Renal cortex interstitium (tissue), 11 donors: ENCODE results near the gene NUP214. TPM values are rescaled to one million over a fixed set of nuclear protein-coding genes. Genes with fewer than 3 reads are reported as not detected.
A peak's percentile ranks its signal among the peaks of the same experiment; 100 is the strongest.
"Not testable (repeated sequence)": the region's sequence is repeated elsewhere in the genome, so short reads cannot be mapped to it uniquely, and the experiment has no call there.

Experiments
- DNase-seq, 11 donors: peaks; one replicate each; pipeline ENCODE4 v3.0.0-alpha.2; 2013; ENCODE audit warnings: low read depth in 9 of 11, low spot score in 4 of 11; ENCODE audit errors: extremely low read depth in 1 of 11
- polyA plus RNA-seq, 3 donors: library from polyadenylated mRNA; unstranded; fragments of 120-200 nt; gene quantifications; one replicate each; pipeline ENCODE4 v1.2.1, GENCODE V29; 2013; ENCODE audit not compliant: insufficient read length in 3 of 3

The NUP214 gene
- polyA plus RNA-seq, 3 donors = 49.3 to 68.7 (median 52.6) TPM

DNA sequence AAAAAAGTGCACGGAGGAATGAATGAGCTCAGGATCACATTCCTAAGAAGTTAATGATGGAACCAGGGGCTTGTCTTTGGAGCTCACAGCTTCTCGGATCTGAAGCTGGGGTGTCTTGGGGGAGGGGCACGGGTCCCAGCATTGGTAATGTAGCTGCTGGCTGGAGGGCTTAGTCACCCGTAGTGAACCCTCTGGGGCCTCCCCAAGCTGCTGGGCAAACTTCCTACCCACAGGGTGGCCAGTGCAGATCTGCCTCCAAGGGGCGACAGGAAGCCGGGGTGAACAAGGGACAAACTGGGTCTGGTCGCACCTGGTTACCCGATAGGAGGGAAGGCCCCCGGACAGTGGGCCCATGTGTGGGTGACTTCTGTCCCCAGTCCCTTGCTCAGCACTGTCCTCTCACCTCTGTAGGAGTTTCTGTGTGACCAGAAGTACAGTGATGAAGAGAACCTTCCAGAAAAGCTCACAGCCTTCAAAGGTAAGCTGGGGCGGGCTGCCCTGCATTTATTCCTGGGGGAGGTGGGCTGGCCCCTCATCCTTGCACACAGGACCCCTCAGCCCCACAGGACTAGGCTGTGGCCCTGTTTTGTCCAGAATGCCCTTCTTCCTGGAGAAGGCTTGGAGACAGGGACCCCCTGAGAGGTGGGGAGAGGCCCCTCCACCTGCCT is 14.1 kb upstream of the NUP214 start:
- peak in 1 of 11 donors; percentile 71 for DNase-seq

DNA sequence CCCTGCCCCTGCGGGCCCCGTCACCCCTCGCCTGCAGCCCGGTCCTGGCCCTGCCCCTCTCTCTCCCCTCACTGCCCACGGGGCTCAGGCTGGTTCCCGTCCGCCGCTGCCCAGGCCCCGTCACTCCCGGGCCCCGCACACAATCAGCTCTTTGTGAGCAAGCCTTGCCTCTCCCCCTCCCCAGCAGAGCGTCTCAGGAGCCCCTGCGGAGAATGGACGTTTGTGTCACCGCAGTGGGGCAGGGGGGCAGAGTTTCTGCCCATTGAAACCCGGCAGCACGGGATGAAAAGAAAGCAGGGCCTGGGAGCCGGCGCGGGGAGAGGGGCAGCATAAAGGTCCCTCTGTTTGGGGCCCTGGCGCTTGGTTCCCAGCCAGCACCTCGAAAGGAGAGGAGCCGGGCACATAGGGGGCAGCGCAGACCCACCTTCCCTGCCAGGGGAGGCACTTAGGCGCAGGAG is 13.5 kb upstream of the NUP214 start:
- no peak for DNase-seq

DNA sequence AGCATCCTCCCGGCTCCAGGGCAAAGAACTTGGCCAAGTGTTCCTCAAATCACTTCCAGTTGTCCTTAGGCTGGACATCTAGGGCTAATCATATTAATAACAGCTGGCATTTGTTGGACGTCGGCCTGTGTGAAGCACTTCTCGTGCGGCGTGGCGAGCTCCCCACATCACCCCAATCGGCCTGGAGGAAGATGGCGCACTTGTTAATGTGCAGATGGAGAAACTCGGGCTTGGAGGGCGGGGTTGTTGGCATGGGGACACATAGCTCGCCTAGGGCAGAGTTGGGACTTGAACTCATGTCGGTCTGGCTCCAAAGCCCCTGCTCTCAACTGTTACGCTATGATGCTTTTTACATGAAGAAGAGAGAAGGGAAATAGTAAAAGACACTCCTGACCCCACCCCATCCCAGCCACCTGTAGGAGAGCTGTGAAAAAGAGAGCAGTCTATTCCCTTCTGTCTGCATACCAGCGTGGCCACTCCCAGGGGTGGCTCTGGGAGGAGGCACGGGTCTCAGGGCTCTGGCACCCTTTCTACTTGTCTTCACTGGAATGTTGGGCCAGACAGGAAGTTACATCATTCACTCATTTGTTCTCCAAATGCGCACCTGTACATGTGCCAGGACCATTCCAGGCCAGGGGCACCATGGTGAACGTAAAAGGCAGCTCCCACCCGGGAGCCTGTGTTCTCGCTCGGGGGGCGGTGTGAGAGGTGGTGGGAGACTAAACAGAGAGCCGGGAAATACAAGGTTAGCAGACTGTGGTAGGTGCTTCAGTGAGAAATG is 12.8 kb upstream of the NUP214 start:
- DNase-seq = no peak

DNA sequence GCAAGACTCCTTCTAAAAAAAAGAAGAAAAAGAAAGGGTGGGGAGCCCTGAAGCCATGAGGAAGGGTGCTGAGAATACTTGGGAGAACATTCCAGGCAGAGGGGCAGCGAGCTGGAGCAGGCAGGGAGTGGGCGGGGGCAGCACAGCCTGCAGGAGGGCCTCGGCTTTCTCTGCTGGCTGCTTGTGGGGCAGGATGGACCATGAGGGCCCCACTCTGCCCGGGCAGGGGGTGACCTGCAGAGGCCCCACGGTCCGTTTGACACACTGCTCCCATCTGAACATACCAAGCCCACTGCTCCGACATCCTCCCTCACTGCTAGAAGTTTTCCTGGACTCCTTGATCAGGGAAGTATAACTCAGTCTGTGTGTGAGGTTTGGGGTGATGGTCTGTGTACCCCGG is 11.7 kb upstream of the NUP214 start:
- DNase-seq = no peak

DNA sequence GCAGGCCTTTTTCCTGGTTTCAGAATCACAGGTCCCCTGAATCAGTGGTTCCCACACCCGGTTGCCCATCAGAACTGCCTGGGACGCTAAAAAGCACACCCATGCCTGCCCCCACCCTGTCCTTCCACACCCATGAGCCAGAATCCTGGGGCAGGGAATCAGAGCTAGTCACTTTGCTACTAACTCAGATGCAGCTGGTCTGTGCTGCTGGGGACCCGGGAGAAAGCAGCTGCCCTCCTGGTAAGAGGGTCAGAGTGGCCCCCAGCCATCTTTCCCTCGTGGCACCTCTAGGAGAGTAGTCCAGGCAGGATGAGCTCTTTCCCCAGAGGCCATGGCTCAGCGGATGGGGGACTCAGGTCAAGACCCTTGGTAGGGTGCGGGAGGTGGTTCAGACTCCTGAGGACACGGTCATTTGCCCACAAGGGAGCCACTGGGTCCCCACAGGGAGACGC is 11.3 kb upstream of the NUP214 start:
- DNase-seq = no peak

DNA sequence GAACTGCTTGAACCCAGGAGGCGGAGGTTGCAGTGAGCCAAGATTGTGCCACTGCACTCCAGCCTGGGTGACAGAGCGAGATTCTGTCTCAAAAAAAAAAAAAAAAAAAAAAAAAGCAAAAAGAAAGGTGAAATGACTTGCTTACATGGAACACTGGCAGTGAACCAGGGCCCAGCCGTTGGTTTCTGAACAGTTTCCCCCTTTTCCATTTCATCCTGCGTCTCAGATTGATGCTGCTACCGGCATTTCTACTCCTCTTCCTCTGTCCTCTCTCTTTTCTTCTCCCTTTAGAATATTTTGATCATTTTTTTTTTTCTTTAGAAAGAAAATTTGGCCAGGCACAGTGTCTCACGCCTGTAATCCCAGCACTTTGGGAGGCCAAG is 10.0 kb upstream of the NUP214 start:
- not testable (repeated sequence) for DNase-seq

DNA sequence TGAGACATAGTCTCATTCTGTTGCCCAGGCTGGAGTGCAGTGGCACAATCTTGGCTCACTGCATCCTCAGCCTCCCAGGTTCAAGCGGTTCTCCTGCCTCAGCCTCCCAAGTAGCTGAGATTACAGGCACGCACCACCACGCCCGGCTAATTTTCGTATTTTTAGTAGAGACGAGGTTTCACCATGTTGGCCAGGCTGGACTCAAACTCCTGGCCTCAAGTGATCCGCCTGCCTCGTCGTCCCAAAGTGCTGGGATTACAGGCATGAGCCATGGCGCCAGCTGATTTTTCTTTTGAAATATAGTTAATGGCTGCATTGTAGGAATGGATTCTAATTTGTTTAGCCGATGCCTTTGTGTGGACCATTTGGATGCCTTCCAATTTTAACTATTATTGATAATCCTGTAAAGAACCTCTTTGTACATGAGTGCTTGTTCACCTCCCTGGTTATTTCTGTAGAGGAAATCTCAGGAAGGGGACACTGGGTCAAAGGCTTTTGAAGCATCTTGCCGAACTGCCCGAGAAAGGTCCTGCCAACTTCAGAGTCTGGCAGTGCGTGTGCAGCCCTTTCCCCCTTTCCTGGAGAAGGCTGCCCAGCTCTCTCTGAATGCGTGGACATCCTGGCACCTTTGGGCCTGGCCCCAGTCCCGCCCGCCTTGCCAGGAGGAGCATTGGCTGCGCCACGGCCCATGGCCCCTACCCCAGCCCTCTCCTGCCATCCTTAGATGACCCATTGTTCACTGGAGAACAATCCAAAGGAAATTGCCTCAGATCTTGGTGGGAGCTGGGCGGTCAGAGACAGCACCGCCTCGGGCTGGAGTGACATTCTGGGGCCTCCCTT is 8.9 kb upstream of the NUP214 start:
- no peak for DNase-seq

DNA sequence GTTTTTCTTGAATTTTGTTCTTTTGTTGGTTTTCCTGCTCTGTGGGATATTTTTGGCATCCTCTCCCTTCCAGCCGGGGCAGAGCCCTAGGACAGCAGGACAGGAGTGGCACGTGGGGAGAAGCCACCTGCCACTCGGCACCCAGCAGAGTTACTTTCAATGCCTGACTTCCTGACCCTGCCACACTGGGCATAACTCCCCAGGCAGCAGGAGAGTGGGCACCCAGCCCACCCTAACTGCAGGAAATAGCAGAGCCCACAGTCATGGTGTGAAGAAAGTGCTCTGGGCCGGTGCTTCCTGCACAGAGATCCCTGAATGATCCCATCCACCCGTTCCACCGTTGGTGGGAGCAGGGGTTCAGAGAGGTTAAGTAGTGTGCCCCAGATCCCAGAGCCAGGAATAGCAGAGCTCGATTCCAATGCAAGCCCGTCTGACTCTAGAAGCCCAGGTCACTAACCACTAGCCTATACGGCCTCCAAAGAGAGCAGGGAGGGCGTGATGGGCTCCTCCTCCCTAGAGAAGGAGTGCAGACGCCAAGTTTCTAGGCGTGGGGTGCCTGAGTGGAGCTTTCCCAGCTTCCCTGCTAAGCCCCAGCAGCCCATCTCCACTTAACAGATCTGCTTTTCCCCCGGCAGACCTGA is 8.1 kb upstream of the NUP214 start:
- no peak for DNase-seq

DNA sequence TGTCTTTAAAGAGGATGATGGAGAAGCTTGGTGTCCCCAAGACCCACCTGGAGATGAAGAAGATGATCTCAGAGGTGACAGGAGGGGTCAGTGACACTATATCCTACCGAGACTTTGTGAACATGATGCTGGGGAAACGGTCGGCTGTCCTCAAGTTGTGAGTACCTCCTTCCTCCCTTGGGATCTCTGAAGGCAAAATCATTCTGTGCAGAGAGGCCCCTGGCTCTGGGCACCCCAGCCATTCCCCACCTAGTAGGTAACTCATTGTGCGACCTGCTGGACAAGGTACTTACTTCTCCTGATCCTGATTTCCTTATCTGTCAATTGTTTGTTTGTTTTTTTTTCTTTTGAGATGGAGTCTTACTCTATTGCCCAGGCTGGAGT is 7.6 kb upstream of the NUP214 start:
- DNase-seq = no peak

DNA sequence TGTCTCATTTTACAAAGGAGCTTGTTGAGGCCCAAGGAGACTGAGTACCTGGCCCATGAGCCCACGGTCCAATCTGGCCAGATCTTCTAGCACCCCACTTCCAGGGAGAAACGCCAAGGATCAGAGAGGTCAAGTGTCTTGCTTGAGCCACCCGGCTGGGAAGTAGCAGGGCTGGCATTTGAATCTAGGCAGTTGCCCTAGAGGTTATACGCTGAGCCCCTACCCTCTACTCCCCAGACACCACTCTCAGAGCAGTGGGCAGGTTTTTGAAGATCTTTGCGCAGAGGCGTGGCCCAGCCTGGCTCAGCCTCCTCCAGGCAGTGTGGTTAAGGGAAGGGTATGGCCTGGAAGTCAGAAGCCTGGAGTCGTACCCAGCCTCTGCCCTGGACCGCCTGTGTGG is 5.8 kb upstream of the NUP214 start:
- no peak for DNase-seq

DNA sequence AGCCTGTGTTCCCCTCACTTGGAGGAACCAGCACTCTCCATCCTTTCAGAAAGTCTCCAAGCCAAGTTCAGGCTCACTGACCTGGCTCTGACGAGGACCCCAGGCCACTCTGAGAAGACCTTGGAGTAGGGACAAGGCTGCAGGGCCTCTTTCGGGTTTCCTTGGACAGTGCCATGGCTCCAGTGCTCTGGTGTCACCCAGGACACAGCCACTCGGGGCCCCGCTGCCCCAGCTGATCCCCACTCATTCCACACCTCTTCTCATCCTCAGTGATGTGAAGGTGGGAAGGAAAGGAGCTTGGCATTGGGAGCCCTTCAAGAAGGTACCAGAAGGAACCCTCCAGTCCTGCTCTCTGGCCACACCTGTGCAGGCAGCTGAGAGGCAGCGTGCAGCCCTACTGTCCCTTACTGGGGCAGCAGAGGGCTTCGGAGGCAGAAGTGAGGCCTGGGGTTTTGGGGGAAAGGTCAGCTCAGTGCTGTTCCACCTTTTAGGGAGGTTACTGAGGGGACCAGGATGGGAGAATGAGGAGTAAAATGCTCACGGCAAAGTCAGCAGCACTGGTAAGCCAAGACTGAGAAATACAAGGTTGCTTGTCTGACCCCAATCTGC is 4.7 kb upstream of the NUP214 start:
- no peak for DNase-seq

DNA sequence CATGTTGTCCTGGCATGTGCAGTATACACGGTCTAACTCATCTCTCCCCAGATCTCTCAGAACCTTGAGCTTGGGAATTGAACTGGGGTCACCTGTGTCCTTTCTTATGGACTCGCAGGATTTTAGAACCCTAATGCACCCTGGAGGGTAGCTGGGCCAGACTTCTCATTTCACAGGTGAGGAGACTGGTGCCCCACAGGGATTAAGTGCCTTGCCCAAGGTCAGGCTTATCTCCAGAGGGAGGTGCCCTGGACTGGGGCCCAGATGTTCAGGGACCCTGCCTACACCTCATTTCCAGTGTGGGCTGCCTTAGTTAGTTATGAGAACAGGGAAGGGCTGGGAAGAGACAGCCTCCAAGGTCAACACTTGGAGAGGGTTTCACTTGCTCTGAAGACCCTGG is 4.0 kb upstream of the NUP214 start:
- DNase-seq = no peak

DNA sequence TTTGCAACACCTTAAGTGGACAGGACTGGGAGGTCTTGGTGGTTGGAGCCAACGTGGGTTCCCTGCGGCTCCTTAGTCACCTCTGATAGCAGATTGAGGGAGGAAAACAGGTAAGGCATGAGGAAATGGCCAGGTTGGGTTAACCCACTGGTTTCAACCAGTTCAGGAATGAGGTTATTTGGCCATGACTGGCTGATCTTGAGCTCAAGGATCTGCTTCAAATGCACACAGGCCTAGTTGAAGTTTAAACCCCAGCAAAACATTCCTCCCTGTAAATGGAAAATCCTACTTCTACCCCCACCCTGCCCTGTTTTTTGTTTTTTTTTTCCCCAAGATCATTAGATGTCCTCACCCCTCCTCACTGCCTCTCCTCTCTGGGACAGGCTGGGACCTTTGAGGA is 3.2 kb upstream of the NUP214 start:
- DNase-seq = peak in 1 of 11 donors; percentile 66

DNA sequence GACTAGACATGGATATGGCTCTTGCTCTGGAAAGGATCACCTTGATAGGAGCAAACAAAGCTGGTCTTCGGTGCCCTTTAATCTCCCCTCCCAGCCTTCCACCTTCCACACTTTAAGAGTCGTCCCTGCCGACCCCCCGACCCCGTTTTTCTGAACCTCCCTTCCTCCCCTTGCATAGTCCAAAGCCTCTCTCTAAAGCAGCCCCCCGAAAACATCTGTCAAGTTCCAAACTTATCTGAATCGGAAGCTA is 423 bp upstream of the NUP214 start:
- DNase-seq = no peak

DNA sequence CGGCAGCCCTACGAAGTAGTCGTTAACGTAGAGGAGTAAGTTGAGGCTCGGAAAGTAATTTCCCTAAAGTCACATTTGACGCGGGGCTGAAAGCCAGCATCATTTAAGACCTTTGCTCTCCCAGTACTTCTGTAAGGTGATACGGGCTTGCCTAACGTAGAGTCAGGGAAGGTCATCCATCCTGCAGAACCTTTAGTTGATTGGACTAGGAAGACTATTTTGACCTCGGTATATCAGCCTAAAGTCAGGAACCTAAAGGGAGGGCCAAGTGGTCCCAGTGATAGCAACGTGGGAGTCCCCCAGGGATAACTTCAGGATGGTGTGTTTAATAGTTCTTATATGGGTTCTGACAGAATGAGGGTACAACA is 657 bp downstream of the NUP214 start:
- DNase-seq = no peak

DNA sequence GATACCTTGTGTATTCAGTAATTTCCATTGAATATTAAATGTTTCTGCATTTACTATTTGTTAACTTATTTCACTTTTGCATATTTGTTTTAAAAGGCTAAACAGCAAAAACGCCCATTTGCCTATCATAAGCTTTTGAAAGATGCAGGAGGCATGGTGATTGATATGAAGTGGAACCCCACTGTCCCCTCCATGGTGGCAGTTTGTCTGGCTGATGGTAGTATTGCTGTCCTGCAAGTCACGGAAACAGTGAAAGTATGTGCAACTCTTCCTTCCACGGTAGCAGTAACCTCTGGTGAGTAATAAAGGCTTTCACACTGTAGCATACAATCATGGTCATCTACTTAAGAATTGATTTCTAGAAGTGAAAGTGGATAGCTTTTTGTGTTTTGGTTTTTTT is 3.8 kb downstream of the NUP214 start:
- no peak for DNase-seq

DNA sequence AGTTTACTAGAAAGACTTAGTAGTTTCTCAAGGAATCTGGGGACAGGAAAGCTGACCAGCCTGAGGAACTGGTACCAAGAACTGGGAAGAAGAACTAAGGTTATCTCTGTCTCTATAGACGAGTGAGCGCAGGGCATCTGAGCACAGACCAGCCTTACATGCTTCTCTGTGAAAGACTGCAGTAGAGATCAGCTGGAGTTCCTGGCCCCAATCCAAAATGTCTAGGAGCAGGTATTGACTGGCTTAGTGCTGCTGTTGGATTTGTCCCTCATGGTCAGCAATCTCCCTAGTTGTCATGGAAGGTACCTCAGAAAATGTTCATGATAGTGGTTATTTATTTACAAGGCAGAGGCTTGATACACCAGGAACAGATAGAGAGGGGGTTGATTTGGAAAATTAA is 13.3 kb downstream of the NUP214 start:
- no peak for DNase-seq

DNA sequence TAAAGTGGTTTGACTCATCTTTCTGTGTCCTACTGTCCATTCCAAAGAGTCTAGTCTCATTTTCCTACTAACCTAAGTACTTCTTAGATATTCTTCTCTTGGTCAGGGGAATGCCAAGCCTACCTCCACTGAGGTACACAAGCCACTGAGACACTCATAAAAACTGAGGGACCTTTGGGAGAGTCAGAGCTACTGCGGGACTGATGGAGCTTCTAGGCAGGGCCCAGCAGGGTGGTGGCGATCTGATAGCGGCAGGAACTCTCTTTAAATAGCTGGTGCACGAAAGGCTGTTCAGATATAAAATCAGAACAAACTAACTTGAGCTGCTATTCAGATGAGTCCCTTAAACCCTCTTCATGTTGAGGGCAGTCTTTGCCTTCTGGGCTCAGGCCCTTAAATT is 14.7 kb downstream of the NUP214 start:
- DNase-seq = no peak

DNA sequence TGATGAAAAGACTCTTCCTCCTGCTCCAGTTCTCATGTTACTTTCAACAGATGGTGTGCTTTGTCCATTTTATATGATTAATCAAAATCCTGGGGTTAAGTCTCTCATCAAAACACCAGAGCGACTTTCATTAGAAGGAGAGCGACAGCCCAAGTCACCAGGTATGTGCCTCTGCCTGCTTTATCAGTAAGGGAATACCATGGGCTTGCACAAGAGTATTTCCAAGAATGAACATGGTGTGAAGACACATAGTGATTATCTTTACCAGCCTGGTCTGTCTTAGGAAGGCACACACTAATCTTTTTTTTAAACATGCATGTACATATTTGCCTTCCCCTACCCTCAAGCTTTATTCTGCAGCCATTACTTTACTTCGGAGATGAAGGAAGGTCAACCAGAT is 15.2 kb downstream of the NUP214 start:
- DNase-seq = no peak
